ENCODE results near the gene TMEM8B. TPM values are rescaled to one million over a fixed set of nuclear protein-coding genes. Genes with fewer than 3 reads are reported as not detected.

The TMEM8B gene
- total and polyA plus RNA-seq, 2 of the 8 experiments (the other 6 are each of a cell fraction or from before 2014, with no cell fraction given) = 7.5 to 10.4 TPM

GRCh38 chr9:35908504-35909125 is 79.6 kb downstream of the TMEM8B start:
- H2BK120ac ChIP-seq (replicated peaks; ENCODE audit: low read depth, low read length) = peak overlapping the region; percentile 47
- H2BK12ac ChIP-seq (ENCODE audit: low read depth, low read length) = peak overlapping the region; percentile 89
- no peaks in the 10 kb centered on the region for H3K9me3 ChIP-seq (ENCODE audit: insufficient read depth in 2 of 2, low read depth in 1 of 2, low read length in 1 of 2)
- 87% methylated on average over 9 of the region's 9 CpGs; no CpG with 5 or more reads in 1 of the 2 experiments for WGBS, 2 experiments (ENCODE audit: extremely low coverage in 1 of 2, insufficient coverage in 1 of 2, insufficient read length in 1 of 2, insufficient replicate concordance in 2 of 2, low coverage in 1 of 2, low lambda C conversion rate in 2 of 2, missing lambda C conversion rate in 1 of 2)
- no peaks in the 10 kb centered on the region for H3K79me2 ChIP-seq (ENCODE audit: control insufficient read depth in 1 of 2, insufficient read depth in 2 of 2, low read length in 2 of 2)
- POLR2A ChIA-PET (ENCODE audit: partially characterized antibody) = no interaction called here
- H3K27me3 ChIP-seq (replicated peaks in 1 of 4; ENCODE audit: control insufficient read depth in 3 of 4, extremely low read depth in 1 of 4, insufficient read depth in 3 of 4, low read length in 3 of 4) = peaks cover 0 to 2% (median 0%) of the 10 kb centered on the region in 4 experiments; a peak in 2 of 7 replicates
- H3K23ac ChIP-seq (ENCODE audit: insufficient read length) = no peak overlapping the region
- FAIRE-seq = no peak
- peak overlapping the region; percentile 81; the same call in 1 of the 2 replicates for H3K18ac ChIP-seq (ENCODE audit: extremely low read depth, low read length)
- no peaks in the 10 kb centered on the region for H4K20me1 ChIP-seq (replicated peaks in 1 of 2; ENCODE audit: control insufficient read depth in 1 of 2, insufficient read depth in 2 of 2, low read length in 2 of 2)
- H3K4ac ChIP-seq (replicated peaks; ENCODE audit: insufficient read length, low read depth, low read length) = no peak overlapping the region
- H3K4me2 ChIP-seq (ENCODE audit: insufficient read depth in 1 of 2, low read depth in 2 of 2, low read length in 2 of 2) = peak overlapping the region; percentile 19 to 55; a peak in 3 of 4 replicates
- no peak overlapping the region for H4K5ac ChIP-seq (ENCODE audit: insufficient read length, low read depth, low read length)
- H3K27ac ChIP-seq (ENCODE audit: low read depth, low read length) = no peak overlapping the region
- H2BK20ac ChIP-seq (ENCODE audit: low read length) = peak overlapping the region; percentile 66
- H2BK15ac ChIP-seq (ENCODE audit: low read length) = peak overlapping the region; percentile 54
- 0 out of 2 replicates have a peak, but pooled peaks cover 2% of the 10 kb centered on the region for H3K79me1 ChIP-seq (ENCODE audit: low read depth, low read length)
- no peak overlapping the region for H4K8ac ChIP-seq (ENCODE audit: extremely low read depth, insufficient read depth, low read length)
- H3K9ac ChIP-seq (replicated peaks in 1 of 4; ENCODE audit: extremely low read depth in 1 of 4, low read depth in 3 of 4, low read length in 3 of 4) = no peak overlapping the region
- H3K4me3 ChIP-seq (ENCODE audit: extremely low read depth in 1 of 4, insufficient read depth in 2 of 4, low read depth in 3 of 4, low read length in 4 of 4) = 0 out of 8 replicates have a peak overlapping the region, but pooled peaks of 1 of the 4 experiments have one; percentile 1
- peak overlapping the region; percentile 79; the same call in 1 of the 2 replicates for H2BK5ac ChIP-seq (ENCODE audit: low read depth, low read length)
- peaks cover 9 to 33% (median 21%) of the 10 kb centered on the region in 4 experiments for H3K4me1 ChIP-seq (replicated peaks in 1 of 4; ENCODE audit: control insufficient read depth in 3 of 4, insufficient read depth in 4 of 4, low read length in 3 of 4)
- H3K14ac ChIP-seq (ENCODE audit: insufficient read length) = no peak overlapping the region
- no peak overlapping the region for H3K56ac ChIP-seq (replicated peaks; ENCODE audit: insufficient read length, low read depth, low read length)
- CTCF ChIA-PET (ENCODE audit: partially characterized antibody) = interaction anchor here (0.7 to 5.6 kb wide), 8 partner anchors 17 to 118 kb away, joined by 3 to 26 read pairs (median 4); no protein-coding TSS in a partner anchor
- peak overlapping the region; percentile 89 for H4K91ac ChIP-seq (replicated peaks; ENCODE audit: insufficient read length, low read length)
- H3K36me3 ChIP-seq (ENCODE audit: control insufficient read depth in 2 of 4, insufficient read depth in 4 of 4, low read length in 3 of 4) = no peaks in the 10 kb centered on the region
- H2AK5ac ChIP-seq (ENCODE audit: low read depth, low read length) = no peak overlapping the region; the same call in 1 of the 2 replicates
- peak overlapping the region; percentile 66; the same call in 1 of the 2 replicates for H2AFZ ChIP-seq (ENCODE audit: low read length)
- H3K23me2 ChIP-seq (ENCODE audit: low read depth, low read length) = no peaks in the 10 kb centered on the region; the same call in 1 of the 2 replicates
- no peak for DNase-seq (ENCODE audit: low read depth in 1 of 2, low spot score in 2 of 2)
- no peak for TF ChIP-seq BRCA1 (IDR thresholded peaks at IDR 0.05; ENCODE audit: low read depth, low read length)
- TF ChIP-seq KDM1A (IDR thresholded peaks at IDR 0.05; ENCODE audit: borderline replicate concordance, low read length) = no peak
- no peak for TF ChIP-seq TAF1 (IDR thresholded peaks at IDR 0.05; ENCODE audit: low read depth, low read length)
- TF ChIP-seq CTCF (IDR thresholded peaks at IDR 0.05; ENCODE audit: control extremely low read depth in 1 of 3, insufficient read depth in 1 of 3, low read depth in 1 of 3, low read length in 3 of 3) = no peak
- TF ChIP-seq TCF12 (IDR thresholded peaks at IDR 0.05; ENCODE audit: low read depth, low read length) = no peak
- TF ChIP-seq KDM5A (IDR thresholded peaks at IDR 0.05; ENCODE audit: low read length) = no peak
- no peak for TF ChIP-seq CHD1 (IDR thresholded peaks at IDR 0.05; ENCODE audit: low read depth, low read length)
- TF ChIP-seq NANOG (IDR thresholded peaks at IDR 0.05; ENCODE audit: insufficient read depth, low read depth, low read length, poor library complexity, severe bottlenecking) = no peak
- TF ChIP-seq SP2 (IDR thresholded peaks at IDR 0.05; ENCODE audit: low read length) = no peak
- no peak for TF ChIP-seq CEBPB (IDR thresholded peaks at IDR 0.05; ENCODE audit: low read depth, low read length)
- no peak for TF ChIP-seq CREB1 (IDR thresholded peaks at IDR 0.05)
